PC-9 (cell line): ENCODE data around the gene NRSN2.

ENCODE experiments used
- EZH2 ChIP-seq: fragments of 200-600 bp; sonication (generic); IDR thresholded peaks from 2 replicates; pipeline ENCODE4 v1.8.0; 2017; ENCODE audit warnings: antibody characterized with exemption, low read depth
- TF ChIP-seq, protein P1 (sequence below): fragments of 200-600 bp; sonication (generic); conservative IDR thresholded peaks from 2 replicates; pipeline ENCODE4 v1.6.1; 2017; ENCODE audit warnings: mixed run types, antibody characterized with exemption, mild to moderate bottlenecking, moderate library complexity

GRCh38 chr20:330233-331149, 16.4 kb upstream of the NRSN2 start:
- TF ChIP-seq, protein P1, sequence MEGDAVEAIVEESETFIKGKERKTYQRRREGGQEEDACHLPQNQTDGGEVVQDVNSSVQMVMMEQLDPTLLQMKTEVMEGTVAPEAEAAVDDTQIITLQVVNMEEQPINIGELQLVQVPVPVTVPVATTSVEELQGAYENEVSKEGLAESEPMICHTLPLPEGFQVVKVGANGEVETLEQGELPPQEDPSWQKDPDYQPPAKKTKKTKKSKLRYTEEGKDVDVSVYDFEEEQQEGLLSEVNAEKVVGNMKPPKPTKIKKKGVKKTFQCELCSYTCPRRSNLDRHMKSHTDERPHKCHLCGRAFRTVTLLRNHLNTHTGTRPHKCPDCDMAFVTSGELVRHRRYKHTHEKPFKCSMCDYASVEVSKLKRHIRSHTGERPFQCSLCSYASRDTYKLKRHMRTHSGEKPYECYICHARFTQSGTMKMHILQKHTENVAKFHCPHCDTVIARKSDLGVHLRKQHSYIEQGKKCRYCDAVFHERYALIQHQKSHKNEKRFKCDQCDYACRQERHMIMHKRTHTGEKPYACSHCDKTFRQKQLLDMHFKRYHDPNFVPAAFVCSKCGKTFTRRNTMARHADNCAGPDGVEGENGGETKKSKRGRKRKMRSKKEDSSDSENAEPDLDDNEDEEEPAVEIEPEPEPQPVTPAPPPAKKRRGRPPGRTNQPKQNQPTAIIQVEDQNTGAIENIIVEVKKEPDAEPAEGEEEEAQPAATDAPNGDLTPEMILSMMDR, result peak; percentile 90
- no peak for TF ChIP-seq EZH2
